Stimulated activated CD4-positive, alpha-beta T cell treated with anti-CD3 and anti-CD28 coated beads, Interleukin-15, amount 100 ng/mL, for 24 hours (primary cell): ENCODE measurements around the gene C19orf38.

Experiments used
- DNase-seq: peaks from one replicate; pipeline ENCODE4 v3.0.0-alpha.2; 2020

Gene C19orf38

DNA sequence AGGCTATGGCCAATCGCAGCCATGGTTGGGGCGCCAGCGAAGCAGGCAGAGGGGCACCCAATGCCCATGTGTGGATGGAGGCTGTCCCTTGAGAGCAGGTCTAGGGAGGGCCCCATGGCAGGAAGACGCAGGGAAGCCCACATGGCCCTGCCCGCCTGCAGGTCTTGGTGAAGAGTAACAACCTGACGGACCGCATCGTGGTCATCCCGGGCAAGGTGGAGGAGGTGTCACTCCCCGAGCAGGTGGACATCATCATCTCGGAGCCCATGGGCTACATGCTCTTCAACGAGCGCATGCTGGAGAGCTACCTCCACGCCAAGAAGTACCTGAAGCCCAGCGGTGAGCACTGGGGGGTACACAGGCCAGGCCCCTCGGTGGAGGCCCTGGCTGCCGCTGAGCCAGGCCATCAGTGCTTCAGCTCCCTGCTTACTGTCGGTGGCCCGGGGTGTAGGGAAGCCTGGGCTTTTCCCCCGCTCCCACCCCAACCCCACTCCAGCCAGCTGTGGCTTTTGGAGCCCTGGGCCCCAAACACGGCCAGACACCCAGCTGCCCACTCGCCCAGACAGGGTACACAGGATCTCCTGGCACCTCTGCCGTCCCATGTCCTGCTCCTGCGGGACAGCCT, 65.6 kb downstream of the C19orf38 start:
- DNase-seq, result no peak

DNA sequence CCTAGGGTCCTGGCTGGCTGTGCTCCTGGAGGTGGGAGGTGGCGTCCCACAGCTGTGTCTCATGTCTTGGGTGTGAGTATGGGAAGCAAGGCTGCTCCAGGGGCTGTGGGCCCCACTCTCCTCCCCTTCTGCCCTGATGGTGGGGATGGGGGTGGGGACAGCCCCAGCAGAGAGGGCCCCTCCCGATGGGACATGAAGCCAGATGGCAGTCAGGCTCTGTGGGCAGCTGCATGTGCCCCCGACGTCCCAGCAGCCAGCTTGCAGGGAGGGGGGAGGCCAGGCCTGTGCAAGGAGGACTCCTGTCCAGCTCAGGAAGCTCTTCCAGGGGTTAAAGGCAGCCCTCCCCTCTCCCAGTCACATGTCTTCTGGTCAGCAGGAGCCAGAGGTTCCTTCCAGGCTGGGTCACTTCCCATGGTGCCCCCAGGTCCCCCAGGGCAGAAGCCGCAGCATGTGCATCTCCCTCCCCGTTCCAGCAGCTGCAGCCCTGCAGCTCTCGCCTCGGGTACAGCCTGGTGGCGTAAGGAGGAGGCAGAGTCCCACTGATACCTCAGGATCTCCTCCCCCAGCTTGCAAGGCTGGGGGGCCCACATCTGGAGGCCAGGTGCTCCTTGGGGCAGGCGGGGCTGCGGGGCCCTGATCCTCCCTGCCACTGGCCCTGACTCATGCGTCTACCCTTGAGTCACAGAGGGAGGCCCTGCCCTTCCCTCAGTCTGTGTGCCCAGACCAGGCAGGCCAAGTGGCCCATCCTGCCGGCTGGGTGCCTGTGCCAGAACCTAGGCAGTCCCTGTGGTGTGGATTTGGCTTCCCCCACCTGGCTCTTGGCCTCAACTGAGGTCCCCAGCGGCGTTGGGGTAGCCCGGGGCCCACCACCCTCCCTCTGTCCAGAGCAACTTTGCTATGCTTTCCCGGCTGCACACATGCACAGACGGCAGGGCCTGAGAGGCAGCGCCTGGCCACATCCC, 67.2 kb downstream of the C19orf38 start:
- DNase-seq, result no peak

DNA sequence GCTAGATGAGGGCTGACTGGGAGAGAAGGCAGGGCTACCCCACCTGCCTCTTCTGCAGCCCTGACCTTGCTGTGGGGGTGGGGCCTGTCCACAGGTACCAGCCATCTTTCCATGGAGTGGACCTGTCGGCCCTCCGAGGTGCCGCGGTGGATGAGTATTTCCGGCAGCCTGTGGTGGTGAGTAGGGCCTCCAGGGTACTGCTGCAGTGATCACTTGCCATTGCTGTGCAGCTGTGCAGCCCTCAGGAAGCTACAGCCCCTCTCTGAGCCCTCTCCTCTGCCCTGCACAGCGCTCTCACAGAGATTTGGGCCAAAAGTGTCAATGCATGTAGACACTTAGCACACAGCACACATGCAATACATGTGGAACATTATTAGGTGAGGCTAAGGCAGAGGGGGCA, 68.4 kb downstream of the C19orf38 start:
- DNase-seq, result no peak

DNA sequence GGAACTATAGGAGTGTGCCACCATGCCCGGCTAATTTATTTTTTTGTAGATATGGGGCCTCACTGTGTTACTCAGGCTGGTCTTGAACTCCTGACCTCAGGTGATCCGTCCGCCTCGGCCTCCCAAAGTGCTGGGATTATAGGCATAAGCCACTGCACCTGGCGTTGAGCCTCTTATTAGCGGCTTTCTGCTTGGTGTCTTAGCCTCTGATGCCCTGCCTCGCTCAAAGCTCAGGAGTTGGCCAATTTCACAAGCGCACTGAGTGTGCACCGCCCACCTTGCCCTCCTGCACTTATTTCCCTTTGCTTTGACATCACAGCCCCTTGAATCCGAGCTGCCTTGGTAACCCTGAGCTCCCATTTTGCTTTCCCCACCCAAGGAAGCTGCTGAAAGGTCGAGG, 70.1 kb downstream of the C19orf38 start:
- DNase-seq, result no peak
